Inflammatory macrophage treated with lipopolysaccharide for 4 hours (primary cell): ENCODE data around the gene MCU.
A peak's percentile ranks its signal among the peaks of the same experiment; 100 is the strongest.
"Not testable (repeated sequence)": the region's sequence is repeated elsewhere in the genome, so short reads cannot be mapped to it uniquely, and the experiment has no call there.

ENCODE experiments used
- DNase-seq: peaks from one replicate; pipeline ENCODE4 v3.0.0-alpha.2; 2020

MCU gene

DNA sequence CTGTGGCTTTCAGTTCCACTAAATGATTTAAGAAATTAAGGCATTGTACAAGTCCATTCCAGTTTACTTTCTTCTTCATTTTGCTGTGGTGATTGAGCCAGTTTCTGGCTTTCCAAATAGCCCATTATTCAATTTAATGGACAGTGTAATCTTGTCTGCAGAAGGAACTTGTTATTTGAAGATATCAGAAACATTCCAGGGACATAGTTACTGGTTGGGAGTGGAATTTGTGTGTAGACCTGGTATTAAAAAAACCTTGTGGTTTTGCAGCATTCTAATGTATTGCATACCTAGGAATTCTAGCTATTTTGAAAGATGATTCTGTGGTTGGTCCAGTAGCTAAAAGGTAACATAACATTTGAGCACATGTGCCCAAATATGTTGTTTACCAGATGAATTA lies 72.2 kb downstream of the MCU start:
- peak; percentile 11 for DNase-seq

- no peak for DNase-seq
Observed at GRCh38 chr10:72765051-72765745, 73.3 kb downstream of the MCU start.

DNA sequence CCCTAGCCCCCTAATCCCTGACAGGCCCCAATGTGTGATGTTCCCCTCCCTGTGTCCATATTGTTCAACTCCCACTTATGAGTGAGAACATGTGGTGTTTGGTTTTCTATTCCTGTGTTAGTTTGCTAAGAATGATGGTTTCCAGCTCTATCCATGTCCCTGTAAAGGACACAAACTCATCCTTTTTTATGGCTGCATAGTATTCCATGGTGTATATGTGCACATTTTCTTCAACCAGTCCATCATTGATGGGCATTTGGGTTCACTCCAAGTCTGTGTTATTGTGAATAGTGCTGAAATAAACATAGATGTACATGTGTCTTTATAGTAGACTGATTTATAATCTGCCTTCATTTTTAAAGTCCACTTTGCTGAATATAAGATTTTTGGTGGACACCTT lies 79.3 kb downstream of the MCU start:
- not testable (repeated sequence) for DNase-seq

DNA sequence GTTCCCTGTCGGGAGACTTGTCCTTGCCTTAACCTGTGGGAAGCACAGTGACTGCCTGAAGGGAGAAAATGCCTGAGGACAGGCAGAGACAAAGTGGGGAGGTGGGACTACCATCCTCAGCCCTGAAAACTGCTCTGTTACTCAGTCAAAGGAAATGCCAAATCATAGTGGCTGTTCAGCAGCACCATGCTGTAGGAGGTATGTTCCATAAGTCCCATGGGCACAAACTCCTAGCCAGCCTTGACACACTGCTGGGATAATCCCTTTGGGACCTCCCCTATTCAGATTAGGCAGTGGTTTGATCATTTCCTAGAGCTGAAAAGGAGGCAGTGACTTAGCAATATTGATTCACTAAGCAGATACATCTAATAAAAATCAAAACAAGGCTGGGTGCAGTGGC lies 80.1 kb downstream of the MCU start:
- no peak for DNase-seq

DNA sequence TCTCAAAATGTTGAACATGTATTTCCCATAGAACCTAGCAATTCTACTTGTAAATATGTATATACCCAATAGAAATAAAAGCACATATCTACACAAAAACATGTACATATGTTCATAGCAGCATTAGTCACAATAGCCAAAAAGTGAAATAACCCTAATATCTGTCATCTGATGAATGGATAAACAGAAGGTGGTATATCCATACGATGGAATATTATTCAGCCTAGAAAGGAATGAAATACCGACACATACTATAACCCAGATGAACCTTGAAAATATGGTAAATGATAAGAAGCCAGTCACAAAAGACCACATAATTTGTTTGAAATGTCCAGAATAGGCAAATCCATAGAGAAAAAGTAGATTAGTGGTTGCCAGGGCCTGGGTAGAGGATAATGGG lies 87.9 kb downstream of the MCU start:
- no peak for DNase-seq

GRCh38 chr10:72782649-72783330 lies 90.8 kb downstream of the MCU start:
- DNase-seq = no peak

DNA sequence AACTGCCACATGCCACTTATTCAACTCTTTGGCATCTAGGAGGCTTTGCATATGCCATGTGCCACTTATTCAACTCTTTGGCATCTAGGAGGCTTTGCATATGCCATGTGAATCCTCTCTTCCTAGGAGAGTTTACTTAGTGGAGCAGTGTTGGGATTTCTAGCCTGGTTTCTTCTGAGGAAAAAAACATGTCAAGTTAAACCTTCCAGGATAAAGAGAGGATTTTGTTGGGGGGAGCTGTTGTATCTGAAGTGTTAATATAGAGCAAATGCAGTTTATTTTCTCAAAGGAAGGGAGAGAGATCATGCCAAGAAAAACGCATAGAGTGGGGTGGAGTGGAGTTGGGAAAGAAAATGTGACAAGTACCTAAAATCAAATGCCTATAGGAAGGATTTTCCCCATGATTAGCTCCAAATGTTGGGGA lies 91.5 kb downstream of the MCU start:
- DNase-seq = no peak

GRCh38 chr10:72784551-72785351 lies 92.8 kb downstream of the MCU start:
- DNase-seq = peak; percentile 3

DNA sequence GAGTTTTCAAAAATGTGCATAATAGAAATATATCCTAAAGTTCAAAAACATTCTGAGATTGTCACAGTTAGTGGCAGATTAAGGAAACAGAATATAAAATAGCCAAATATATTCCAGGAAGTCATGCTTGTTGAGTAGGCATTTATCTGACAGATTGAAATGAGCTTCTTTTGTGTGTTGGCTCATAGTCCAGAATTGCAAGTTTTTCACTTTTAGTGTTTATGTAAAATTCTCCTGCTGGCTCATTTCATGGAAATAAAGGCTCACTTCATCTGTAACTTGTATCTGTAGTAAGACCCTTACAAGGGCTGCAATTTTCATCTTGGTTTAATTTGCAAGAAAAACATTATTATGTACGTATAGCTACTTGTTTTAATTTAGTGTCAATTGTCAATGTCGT lies 93.5 kb downstream of the MCU start:
- DNase-seq = peak; percentile 5

GRCh38 chr10:72790216-72790990 lies 98.5 kb downstream of the MCU start:
- DNase-seq = no peak

DNA sequence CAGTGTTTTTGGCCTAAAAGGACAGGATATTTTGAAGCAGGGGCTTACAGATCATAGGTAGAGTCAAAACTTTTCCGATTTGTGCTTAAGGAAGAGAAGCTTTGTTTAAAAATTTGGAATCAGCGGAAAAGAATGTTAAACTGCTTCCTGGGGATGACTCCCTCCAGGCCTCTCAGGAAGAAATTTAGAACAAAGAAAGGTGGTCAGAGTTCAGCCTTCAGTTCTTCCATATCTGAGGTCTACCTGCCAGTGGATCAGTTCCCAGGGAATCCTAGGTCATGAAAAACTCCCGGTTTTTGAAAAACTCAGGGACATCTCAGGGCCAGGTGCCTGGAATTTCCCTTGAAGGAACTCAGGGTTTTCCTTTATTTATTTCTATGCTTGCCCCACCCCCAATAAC lies 100.3 kb downstream of the MCU start:
- DNase-seq = no peak

DNA sequence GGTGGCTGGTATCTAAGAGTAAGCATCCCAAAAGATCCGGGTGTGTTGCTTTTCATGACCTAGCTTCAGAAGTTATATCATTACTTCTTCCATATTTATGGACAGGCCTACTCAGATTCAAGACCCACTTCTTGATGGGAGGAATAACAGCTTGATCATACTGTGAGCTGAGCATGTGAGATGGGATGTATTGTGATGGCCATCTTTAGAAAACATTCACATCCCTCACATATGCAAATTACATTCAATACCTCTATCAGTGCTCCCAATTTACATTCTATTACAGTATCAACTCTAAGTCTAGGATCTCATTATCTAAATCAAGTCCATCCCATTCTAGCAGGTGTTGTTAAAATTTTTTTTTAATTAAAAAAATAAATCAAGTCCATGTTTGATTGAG lies 101.8 kb downstream of the MCU start:
- DNase-seq = no peak

- peak; percentile 7 for DNase-seq
Observed at GRCh38 chr10:72794260-72794659, 102.3 kb downstream of the MCU start.

DNA sequence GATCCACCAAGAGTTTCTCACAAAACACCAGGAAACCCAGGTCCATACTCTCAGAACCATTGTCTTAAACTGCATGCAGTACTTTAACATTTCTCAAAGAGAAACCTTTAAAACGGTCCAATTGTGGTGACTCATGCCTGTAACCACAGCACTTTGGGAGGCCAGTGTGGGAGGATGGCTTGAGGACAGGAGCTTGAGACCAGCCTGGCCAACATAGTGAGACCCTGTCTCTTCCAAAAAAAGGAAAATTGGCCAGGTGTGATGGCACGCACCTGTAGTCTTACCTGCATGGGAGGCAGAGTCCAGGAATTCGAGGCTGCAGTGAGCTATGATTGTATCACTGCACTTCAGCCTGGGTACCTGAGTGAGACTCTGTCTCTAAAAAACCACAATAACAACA lies 104.1 kb downstream of the MCU start:
- DNase-seq = peak; percentile 10

DNA sequence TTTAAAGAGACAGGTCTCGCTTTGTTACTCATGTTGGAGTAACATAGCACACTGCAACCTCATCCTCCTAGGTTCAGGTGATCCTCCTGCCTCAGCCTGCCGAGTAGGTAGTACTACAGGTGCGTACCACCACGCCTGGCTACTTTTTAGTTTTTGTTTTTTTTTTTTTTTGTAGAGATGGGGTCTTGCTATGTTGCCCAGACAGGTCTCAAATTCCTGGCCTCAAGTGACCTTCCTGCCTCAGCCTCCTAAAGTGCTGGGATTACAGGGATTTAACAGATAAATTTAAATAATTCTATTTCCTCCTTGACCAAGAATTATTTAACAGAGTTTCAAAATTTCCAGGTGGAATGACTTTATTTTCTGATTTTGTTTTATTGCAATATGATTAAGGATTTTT lies 104.6 kb downstream of the MCU start:
- no peak for DNase-seq

- DNase-seq = no peak
Observed at GRCh38 chr10:72800000-72800740, 108.2 kb downstream of the MCU start.

GRCh38 chr10:72800741-72801092 lies 108.8 kb downstream of the MCU start:
- DNase-seq = no peak

DNA sequence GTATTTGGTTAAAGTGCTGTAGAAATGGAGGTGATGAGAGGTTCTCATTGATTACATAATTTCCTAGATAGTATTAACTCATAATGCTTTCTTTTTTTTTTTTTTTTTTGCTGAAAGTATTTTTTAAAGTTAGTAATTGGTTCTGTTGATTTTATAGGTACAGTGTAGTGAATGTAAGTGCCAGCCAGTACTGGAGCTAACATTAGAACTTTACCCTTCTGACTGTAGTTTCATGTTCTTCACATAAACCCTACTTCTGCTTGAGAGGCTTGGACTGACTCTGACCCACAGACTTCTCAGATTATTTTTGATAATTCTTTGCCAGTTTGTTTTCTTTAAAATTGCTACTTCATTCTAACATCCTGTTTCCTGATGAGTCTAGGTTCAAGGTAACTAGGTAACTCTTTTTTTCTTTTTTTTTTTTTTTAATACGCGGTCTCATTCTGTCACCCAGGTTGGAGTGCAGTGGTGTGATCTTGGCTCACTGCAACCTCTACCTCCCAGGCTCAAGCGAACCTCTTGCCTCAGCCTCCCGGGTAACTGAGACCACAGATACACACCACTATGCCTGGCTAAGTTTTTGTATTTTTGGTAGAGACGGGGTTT lies 109.4 kb downstream of the MCU start:
- no peak for DNase-seq

- DNase-seq = no peak
Observed at GRCh38 chr10:72802332-72802731, 110.4 kb downstream of the MCU start.

GRCh38 chr10:72802763-72803505 lies 111.0 kb downstream of the MCU start:
- peak; percentile 42 for DNase-seq

GRCh38 chr10:72808001-72808400 lies 116.1 kb downstream of the MCU start:
- DNase-seq = peak; percentile 37
